ENCODE measurements around the gene P2RX3.
"Not testable (repeated sequence)": the region's sequence is repeated elsewhere in the genome, so short reads cannot be mapped to it uniquely, and the experiment has no call there.

P2RX3 gene

GRCh38 chr11:57403003-57403801, 65.0 kb downstream of the P2RX3 start:
- FAIRE-seq = not testable (repeated sequence)

- no peak for FAIRE-seq
Measured at GRCh38 chr11:57403802-57404147, 65.6 kb downstream of the P2RX3 start.

GRCh38 chr11:57405271-57405860, 67.2 kb downstream of the P2RX3 start:
- no peak for FAIRE-seq

DNA sequence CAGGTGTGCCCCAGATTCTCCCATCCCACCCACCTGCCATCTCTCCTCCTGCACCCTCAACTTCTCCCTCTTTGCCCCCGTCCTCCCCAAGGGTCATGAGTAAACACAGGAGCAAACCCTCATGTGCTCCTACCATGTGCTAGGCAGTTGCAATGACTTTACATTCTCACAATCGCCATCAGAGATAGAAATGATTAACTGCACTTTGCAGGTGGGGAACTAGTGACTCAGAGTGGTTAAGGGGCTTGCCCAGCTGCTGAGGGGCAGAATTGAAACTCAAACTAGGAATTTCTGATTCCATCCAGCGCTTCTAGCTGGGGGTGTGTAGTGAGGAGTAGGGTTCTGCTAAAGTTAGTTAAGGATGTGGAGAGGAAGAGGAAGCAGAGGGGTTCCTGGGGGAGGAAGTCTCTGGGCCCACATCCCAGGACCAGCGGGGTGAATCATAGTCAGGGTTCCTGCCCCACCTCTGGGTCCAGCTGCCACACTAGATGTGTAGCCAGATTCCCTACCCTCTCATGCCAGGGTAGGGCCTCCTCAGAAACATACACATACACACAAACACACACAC, 68.3 kb downstream of the P2RX3 start:
- no peak for FAIRE-seq

DNA sequence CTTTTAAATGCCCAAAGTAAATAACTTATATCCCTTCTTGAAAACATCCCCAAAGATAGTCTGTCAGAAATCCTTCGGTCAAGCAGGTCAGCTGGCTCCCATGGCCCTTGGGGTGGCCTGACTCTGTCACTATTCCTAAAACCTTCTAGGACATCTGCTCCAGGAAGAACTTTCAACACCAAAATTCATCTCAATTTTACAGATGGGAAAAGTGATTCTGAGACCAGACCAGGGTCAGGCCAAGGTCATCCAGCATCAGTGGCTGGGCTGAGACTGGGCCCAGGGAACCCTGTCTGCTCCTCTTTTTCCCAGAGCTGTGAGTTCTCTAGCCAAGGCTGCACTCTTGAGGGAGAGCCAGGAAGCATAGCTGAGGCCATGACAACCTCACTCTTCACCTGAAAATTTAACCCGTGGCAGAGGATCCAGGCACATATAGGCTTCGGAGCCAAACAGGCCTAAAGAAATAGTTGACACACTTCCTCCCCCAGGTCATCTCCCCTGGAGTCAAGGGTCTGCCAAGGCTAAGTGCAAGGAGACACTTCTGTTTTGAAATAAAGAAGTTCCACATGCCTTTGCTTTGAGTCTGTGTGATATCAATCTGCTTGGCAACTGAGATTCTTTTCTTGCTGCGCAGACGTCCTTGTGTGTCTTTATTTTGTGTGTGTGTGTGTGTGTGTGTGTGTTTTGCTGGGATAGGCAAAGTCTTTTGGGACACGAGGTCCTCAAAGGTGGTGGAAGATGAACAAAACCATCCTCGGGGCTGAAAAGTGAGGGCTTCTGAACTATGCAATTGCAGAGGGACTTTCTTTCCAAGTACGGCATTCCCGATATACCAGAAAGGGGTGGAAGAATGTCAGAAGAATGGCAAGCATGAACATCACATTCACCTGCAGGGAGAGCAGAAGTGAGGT, 69.1 kb downstream of the P2RX3 start:
- no peak for FAIRE-seq

DNA sequence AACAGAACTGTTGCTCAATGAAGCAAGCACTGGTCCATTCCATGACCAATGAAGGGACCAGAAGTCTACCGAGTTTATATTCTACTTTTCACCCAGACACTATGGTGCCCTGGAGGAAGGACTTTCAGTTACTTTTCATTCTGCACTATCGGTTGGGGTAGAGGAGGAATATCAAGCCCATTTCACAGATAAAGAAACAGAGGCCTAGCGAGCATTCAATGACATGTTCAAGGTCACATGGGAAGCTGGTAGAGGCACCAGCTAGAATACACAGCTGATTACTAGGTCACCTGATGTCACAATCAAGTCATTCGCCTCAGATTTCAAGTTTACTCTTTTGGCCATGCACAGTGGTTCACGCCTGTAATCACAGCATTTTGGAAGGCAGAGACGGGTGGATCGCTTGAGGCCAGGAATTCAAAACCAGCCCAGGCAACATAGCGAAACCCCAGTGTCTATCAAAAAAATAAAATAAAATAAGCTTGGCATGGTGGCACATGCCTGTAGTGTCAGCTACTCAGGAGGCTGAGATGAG, 69.9 kb downstream of the P2RX3 start:
- FAIRE-seq = no peak

DNA sequence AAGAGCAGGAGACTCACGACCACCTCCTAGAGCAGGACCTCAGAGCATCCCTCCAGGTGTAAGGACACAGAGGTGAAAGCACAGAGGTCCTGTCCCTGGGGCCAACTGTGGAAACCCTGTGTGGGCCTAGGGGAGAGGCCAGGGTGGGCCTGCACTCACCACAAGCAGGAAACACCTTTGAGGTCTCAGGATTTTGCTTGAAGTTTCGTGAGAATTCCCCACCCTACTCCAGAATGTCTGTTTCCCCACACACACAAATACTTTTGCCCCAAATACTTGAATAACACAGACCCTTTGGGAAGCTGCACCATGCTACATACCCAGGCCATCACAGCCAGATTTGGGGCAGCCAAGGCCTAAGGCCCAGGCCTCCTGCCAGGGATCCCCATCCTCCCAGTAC, 70.6 kb downstream of the P2RX3 start:
- no peak for FAIRE-seq

GRCh38 chr11:57409321-57410100, 71.4 kb downstream of the P2RX3 start:
- no peak for FAIRE-seq

- no peak for FAIRE-seq
Measured at GRCh38 chr11:57410287-57410686, 72.1 kb downstream of the P2RX3 start.

DNA sequence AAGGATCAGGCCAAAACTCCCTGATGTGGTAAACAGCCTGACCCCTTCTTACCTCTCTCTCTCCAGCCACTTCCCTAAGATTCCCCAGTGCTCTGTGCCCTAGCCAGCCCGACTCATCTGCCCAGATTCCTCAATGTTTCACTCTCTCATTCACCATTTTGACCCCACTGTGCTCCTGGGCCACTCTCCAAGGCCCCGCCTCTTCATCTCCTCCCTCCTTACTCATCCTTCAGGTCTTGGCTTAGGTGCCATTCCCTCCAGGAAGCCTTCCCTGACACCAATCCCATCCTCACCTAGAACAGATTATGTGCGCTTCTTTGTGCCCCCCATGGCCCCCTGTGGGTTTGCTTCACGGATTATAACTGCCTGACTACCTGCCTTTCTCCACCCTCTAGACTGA, 75.5 kb downstream of the P2RX3 start:
- FAIRE-seq = no peak

GRCh38 chr11:57414612-57415212, 76.6 kb downstream of the P2RX3 start:
- no peak for FAIRE-seq

DNA sequence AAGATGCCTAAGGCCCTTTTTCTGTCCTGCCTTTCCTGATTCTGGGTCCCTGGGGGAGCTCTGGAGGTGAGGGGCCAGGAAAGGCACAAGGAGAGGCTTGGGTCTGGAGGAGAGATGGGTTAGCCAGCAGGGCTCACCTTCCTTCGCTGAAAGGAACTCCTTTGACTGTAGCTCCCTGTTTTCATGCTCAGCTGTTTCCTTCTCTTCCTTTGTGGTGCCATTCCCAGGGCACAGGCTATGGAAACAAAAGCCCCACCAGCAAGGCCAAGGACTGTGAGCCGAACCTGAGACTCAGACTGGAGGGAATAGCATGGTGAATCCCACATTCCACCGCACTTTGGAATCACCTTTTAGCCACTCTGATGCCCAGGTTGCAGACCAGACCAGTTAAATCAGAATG, 78.3 kb downstream of the P2RX3 start:
- no peak for FAIRE-seq

DNA sequence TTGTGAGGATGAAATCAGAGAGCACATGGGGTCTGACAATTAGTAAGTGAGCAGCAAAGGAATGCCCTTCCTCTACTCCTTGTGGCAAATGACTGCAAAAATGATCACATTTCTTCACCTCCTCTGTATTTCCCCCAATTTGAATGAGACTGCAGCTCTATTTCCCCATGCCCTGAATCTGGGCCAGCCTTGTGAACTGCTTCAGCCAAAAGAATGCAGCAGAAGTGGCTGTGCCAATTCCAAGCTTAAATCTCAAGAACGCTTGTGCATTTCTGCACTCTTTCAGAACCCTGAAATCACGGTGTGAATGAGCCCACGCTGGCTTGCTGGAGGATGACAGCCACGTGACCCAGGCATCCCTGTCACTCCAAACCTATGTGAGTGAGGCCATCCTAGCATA, 78.9 kb downstream of the P2RX3 start:
- FAIRE-seq = no peak

DNA sequence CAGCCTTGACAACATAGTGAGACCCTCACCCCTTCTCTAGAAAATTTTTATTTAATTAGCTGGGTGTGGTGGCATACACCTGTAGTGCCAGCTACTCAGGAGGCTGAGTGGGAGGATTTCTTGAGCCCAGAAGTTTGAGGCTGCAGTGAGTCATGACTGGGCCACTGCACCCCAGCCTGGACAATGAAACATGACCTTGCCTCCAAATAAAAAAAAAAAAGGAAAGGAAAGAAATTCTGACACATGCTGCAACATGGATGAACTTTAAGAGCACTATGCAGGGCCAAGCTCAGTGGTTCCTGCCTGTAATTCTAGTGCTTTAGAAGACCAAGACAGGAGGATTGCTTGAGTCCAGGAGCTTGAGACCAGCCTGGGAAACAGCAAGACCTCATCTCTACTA, 80.0 kb downstream of the P2RX3 start:
- FAIRE-seq = no peak

- FAIRE-seq = no peak
Measured at GRCh38 chr11:57419146-57419545, 81.0 kb downstream of the P2RX3 start.

GRCh38 chr11:57421066-57421465, 82.9 kb downstream of the P2RX3 start:
- FAIRE-seq = no peak

DNA sequence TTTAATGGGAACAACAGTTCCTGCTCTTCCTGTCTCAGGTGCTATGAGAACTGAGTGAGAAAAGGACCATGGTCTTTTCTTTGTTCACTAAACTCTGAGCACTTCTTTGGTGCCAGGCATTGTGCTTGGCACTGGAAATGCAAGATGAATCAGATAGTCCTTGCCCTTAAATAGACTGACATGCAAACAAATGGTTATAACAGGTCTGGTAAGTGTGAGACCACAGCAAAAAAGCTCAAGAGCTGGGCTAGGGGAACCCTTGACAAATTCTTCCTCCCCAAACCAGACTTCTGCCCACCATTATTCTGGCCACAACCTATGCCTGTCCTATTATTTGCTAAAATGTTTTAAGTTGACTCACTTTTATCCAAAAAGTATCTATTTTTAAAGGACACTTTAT, 83.7 kb downstream of the P2RX3 start:
- FAIRE-seq = no peak
